ENCODE results near the gene EIF4H.
A peak's percentile ranks its signal among the peaks of the same experiment; 100 is the strongest.

GRCh38 chr7:74206589-74207120 is 32.5 kb downstream of the EIF4H start:
- TF ChIP-seq CTCF (IDR thresholded peaks at IDR 0.05) (peak; percentile 96), EZH2phosphoT487 (IDR thresholded peaks at IDR 0.05) (no peak)
